ENCODE data around the gene SH2B3. TPM values are rescaled to one million over a fixed set of nuclear protein-coding genes. Genes with fewer than 3 reads are reported as not detected.
A peak's percentile ranks its signal among the peaks of the same experiment; 100 is the strongest.

Gene SH2B3
- total and polyA plus RNA-seq, 8 donors = 2.5 to 21.7 (median 8.8) TPM

- no peak for DNase-seq
- H3K27me3 ChIP-seq = no peaks in the 10 kb centered on the region
- intact Hi-C loops (cut with DNase I; ENCODE audit: low total_unique reads) = no loop called here
- no peak overlapping the region for H3K4me3 ChIP-seq
- peak overlapping the region in 4 of 5 donors; percentile 32 to 81 (median 43) for H3K27ac ChIP-seq
- WGBS, 5 donors = 70 to 87% (median 81%) methylated on average over 2 to 5 of the region's 5 CpGs
- peaks cover 6 to 46% (median 35%) of the 10 kb centered on the region in 4 donors for H3K36me3 ChIP-seq
- peaks cover 34 to 100% (median 78%) of the 10 kb centered on the region in 4 donors for H3K4me1 ChIP-seq
- H3K9me3 ChIP-seq = no peaks in the 10 kb centered on the region
- no peak for TF ChIP-seq EP300 (IDR thresholded peaks at IDR 0.05)
These were observed 34.0 kb downstream of the SH2B3 start for GRCh38 chr12:111439657-111440151.

DNA sequence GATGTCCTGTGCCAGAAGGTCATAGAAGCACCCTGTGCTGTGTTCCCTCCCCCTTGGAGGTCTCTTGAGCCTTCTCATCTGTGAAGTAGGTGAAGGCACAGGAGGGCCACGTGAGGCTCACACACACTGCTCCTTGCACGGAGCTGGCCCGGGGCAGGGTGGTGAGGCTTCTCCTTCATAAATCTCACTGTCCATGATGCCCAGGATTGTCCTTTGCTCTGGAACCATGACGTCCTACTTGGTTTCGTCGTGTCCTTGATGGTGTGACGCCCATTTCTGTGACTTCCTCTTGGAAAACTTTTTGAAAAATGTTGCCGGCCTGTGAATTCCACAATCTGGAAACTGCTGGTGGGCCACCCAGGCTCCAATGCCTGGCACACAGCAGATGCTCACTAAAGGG, 34.4 kb downstream of the SH2B3 start:
- TF ChIP-seq, protein P1, sequence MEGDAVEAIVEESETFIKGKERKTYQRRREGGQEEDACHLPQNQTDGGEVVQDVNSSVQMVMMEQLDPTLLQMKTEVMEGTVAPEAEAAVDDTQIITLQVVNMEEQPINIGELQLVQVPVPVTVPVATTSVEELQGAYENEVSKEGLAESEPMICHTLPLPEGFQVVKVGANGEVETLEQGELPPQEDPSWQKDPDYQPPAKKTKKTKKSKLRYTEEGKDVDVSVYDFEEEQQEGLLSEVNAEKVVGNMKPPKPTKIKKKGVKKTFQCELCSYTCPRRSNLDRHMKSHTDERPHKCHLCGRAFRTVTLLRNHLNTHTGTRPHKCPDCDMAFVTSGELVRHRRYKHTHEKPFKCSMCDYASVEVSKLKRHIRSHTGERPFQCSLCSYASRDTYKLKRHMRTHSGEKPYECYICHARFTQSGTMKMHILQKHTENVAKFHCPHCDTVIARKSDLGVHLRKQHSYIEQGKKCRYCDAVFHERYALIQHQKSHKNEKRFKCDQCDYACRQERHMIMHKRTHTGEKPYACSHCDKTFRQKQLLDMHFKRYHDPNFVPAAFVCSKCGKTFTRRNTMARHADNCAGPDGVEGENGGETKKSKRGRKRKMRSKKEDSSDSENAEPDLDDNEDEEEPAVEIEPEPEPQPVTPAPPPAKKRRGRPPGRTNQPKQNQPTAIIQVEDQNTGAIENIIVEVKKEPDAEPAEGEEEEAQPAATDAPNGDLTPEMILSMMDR (IDR thresholded peaks at IDR 0.05) = no peak
- TF ChIP-seq POLR2AphosphoS5 (IDR thresholded peaks at IDR 0.05) (no peak), EP300 (IDR thresholded peaks at IDR 0.05) (no peak), POLR2A (IDR thresholded peaks at IDR 0.05) (no peak)
- Histone ChIP-seq H3K9me3 (no peaks in the 10 kb centered on the region), H3K27ac (peak overlapping the region in 4 of 5 donors; percentile 32 to 81 (median 43)), H3K4me3 (no peak overlapping the region), H3K36me3 (peaks cover 6 to 50% (median 40%) of the 10 kb centered on the region in 4 donors), H3K27me3 (no peaks in the 10 kb centered on the region), H3K4me1 (peaks cover 34 to 100% (median 78%) of the 10 kb centered on the region in 4 donors)
- DNase-seq = no peak
- WGBS, 5 donors = 72 to 82% (median 79%) methylated on average over 8 of the region's 8 CpGs
- intact Hi-C loops (cut with DNase I; ENCODE audit: low total_unique reads) = no loop called here

GRCh38 chr12:111440631-111441030, 34.9 kb downstream of the SH2B3 start:
- peaks cover 6 to 55% (median 44%) of the 10 kb centered on the region in 4 donors for H3K36me3 ChIP-seq
- no peak overlapping the region for H3K4me3 ChIP-seq
- no peaks in the 10 kb centered on the region for H3K27me3 ChIP-seq
- H3K4me1 ChIP-seq = peaks cover 34 to 100% (median 78%) of the 10 kb centered on the region in 4 donors
- no peaks in the 10 kb centered on the region for H3K9me3 ChIP-seq
- no peak for DNase-seq
- H3K27ac ChIP-seq = peak overlapping the region in 3 of 5 donors; percentile 39 to 81 (median 47)
- TF ChIP-seq POLR2AphosphoS5 (IDR thresholded peaks at IDR 0.05) (no peak), POLR2A (IDR thresholded peaks at IDR 0.05) (no peak), EP300 (IDR thresholded peaks at IDR 0.05) (no peak)
- TF ChIP-seq, protein P1 (IDR thresholded peaks at IDR 0.05) = no peak
- WGBS, 5 donors = 84 to 93% (median 92%) methylated on average over 3 of the region's 3 CpGs
- intact Hi-C loops (cut with DNase I; ENCODE audit: low total_unique reads) = no loop called here

DNA sequence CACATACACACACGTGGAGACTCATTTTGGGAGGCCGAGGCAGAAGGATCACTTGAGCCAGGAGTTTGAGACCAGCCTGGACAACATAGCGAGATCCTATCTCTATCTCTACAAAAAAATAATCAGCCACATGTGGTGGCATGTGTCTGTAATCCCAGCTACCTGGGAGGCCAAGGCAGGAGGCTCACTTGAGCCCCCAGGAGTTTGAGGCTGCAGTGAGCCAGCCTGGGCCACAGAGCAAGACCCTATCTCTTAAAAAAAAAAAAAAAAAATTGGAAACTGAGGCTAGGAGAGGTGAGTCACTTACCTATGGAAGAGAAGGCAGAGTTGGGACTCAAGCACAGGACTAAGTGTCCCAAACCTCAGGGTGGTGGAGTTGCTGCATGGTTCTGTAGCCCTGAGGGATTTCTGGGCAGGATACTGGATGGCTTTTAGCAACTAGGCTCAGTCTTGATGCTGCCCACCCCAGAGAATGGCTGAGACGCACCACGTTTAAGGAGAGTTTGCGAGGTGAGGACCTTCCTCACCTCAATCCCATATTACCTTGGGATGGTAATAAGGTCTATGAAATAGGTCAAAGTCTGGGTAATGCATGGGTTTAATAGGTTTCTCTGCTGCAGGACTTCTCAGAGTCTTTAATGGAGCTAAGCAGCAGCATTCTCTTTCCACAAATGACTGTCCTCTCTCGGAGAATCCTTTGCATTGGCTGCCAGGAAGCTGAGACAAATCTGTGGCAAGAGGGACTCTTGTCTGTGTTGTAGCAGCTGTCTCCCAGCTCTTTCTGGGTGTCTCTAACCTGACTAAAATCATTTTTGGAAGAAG, 35.6 kb downstream of the SH2B3 start:
- Histone ChIP-seq H3K27ac (peak overlapping the region in 2 of 5 donors; percentile 47 to 70), H3K27me3 (no peaks in the 10 kb centered on the region), H3K4me1 (peaks cover 34 to 100% (median 78%) of the 10 kb centered on the region in 4 donors), H3K4me3 (no peak overlapping the region), H3K9me3 (no peaks in the 10 kb centered on the region), H3K36me3 (peaks cover 6 to 62% (median 49%) of the 10 kb centered on the region in 4 donors)
- intact Hi-C loops (cut with DNase I; ENCODE audit: low total_unique reads) = no loop called here
- no peak for DNase-seq
- 84 to 93% (median 89%) methylated on average over 6 to 7 of the region's 7 CpGs for WGBS, 5 donors
- TF ChIP-seq, protein P1 (IDR thresholded peaks at IDR 0.05) = no peak
- TF ChIP-seq EP300 (IDR thresholded peaks at IDR 0.05) (no peak), POLR2AphosphoS5 (IDR thresholded peaks at IDR 0.05) (no peak), POLR2A (IDR thresholded peaks at IDR 0.05) (no peak)
